ENCODE data around the gene TPSB2. TPM values are rescaled to one million over a fixed set of nuclear protein-coding genes. Genes with fewer than 3 reads are reported as not detected.
"Not testable (repeated sequence)": the region's sequence is repeated elsewhere in the genome, so short reads cannot be mapped to it uniquely, and the experiment has no call there.

Gene TPSB2
- total RNA-seq, result not detected in 2 replicates

DNA sequence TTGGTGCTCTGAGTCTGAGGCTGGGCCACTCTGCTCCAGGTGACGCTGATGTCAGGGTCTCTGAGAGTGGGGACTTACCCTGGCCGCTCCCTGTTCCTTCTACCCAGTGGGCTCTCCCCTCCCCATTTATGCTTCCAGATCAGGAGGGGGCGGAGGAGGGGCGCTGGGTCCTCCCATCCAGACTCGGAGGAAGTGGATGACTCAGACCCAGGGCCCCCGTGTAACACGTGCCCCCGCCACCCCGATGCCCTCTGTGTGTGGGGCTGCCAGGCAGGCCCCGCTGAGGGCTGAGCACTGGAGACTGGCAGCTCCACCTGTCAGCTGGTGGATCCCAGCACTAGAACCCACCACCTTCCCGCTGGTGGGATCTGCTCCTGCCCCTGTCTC lies at the start of gene TPSB2:
TPSB2 (minus strand) TSS at position 101 of the 387 bp plus-strand sequence. CDS start 233 bp downstream, outside the sequence.
- not testable (repeated sequence) for DNase-seq (ENCODE audit: low read depth in 2 of 2)

DNA sequence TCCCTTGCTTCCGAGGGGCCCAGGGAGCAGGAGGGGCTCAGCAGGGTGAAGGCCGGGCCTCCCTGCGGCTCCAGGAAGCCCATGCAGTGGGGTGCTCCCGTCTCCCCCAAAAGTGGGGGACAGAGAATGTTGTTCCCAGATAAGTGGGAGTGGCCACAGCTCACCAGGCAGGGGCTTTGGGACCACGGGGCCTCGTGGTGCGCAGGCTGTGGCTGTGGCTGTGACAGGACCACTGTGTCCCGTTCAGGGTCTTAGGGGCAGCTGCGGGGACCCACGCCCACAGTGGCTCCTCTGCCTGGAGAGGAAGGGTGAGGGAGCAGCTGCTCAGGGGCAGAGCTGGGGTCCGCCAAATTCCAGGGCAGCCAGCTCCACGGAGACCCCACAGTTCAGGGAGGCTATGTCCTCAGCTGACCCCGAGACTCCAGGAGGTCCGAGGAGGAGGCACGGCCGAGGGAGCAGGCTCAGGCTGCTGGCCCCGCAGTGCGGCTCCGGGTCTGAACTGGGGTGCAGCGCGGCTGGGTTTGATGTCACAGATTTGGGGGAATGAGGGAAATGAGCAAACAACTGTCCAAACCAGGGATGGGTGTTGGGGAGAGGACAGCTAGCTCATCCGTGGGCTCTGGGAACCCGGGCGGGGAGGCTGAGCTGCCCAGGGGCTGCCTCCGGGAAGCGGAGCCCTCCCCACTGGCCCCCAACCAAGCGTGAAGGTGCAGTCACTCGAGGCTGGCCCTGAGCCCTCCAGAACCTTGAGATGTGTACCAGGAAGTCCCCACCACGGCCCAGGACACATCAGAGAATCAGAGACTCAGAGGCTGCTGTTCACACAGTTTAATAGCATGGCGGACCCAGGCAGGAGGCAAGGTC lies 49.3 kb upstream of the TPSB2 start:
- no peak for DNase-seq (ENCODE audit: low read depth in 2 of 2)

DNA sequence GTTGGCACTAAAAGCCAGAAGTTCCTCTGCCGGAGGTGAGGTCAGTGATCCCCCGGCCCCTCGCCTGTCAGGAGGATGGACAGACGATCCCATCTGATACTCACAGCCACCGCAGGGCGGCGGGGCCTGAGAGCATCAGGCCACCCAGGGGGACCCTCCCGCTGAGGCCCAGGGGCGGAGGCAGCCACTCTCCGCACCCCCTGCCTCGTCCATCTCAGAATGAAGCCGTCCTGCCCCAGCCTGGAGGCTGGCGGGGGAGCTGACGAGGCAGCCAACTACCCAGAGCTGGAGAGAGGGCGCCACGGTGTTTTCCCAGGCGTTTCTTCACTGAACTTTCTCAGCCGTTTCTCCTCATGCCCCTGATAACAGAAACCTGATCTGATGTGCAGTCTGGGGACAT lies 48.5 kb upstream of the TPSB2 start:
- no peak for DNase-seq (ENCODE audit: low read depth in 2 of 2)

DNA sequence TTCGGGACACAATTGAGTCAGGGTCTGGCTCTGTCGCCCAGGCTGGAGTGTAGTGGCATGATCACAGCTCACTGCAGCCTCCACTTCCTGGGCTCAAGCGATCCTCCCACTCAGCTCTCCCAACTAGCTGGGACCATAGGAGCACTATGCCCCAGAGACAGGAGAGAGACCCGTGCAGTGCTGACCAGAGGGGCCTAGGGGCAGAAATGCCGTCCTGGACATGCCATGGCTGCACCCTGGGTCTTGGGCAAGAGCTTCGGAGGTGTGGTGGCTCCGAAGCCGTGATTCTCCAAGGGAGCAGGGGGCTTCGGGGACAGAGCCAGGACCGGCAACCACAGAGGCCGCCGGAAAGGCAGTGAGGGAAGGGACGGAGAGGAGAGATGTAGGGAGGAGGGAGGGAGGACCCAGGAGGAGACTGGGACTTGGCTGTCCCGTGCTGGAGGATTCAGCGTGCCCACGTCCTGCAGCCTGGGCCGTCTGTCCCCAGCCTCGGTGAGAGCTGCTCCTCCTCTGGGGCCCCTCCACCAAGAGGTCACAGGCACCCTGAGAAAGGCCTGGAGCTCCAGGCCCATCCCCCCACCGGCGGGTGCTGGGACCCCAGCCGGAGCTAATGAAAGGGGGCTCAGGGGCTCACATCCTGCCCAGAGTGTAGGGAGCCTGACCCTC lies 47.8 kb upstream of the TPSB2 start:
- DNase-seq (ENCODE audit: low read depth in 2 of 2), result no peak

DNA sequence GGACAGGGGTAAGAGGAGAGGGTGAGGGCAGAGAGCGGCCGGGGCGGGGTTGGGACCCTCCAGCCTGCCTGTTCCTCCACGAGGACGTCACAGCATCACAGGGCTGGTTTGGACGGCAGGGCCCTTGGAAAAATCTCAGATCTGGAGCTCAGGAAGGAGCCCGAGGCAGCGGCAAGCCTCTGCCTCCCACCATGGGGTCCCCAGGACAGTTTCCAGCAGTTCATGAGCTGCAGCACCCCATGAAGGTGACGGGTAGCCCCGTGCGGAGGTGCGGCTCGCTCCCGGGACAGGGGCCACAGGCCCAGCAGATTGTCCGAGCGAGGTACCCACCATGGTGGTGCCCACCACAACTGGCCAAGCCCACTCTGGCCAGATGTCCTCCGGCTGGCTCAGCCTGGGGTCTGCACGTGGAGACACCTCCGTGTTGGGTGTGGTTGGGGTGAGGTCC lies 47.2 kb upstream of the TPSB2 start:
- DNase-seq (ENCODE audit: low read depth in 2 of 2), result no peak

DNA sequence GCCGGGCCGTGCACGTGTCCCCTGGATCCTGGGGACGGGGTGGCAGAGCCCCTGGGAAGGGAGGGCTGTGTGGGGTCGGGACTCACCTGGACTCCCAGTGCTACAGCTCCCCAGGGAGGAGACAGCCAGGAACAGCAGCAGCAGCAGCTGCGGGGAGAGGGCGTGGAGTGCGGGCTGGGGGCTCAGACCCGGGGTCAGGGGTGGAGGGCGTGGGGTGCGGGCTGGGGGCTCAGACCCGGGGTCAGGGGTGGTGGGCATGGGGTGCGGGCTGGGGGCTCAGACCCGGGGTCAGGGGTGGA lies 46.5 kb upstream of the TPSB2 start:
- no peak for DNase-seq (ENCODE audit: low read depth in 2 of 2)

DNA sequence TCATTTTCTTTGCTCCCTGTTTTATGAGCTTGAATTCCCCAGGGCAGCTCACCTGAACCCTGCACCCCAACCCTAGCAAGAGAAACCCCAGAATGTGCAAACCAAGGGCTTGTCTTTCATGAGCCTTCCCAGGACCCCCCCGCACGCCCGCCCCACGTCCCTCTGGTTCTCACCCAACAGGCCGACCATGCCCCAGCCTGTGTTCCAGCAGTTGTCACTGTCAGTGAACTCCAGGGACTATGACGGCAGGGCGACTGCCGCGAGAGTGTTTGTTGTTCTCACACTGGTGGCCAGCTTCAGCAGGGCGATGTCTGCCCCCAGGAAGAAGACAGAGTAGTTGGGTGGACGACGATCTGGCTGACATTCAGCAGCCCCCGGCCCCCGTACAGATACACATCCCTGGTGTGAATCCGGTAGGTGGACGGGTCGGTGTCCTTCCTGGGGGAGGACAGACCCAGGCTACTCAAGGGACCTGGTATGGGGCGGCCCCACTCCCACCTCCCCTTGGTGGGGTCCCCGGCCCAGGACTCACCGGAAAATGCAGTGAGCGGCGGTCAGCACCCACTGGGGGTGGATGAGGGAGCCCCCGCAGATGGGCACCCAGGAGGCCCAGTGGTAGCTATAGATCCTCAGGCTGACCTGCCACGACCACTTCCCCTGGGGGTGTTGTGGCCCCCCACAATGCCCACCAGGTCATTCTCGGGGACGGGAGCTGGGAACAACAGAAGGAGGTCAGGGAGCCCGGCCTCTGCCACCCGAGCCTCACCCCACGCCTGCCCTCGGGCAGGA lies 46.0 kb upstream of the TPSB2 start:
- no peak for DNase-seq (ENCODE audit: low read depth in 2 of 2)

DNA sequence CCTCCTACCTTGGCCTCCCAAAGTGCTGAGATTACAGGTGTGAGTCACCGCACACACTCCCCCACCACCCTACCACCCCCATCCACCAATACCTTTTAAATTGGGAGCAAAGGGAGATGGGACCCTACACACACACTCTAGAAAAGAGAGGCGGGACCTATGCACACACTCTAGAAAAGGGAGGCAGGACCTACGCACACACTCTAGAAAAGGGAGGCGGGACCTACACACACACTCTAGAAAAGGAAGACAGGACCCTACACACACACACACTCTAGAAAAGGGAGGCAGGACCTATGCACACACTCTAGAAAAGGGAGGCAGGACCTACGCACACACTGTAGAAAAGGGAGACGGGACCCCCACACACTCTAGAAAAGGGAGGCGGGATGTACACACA lies 44.8 kb upstream of the TPSB2 start:
- DNase-seq (ENCODE audit: low read depth in 2 of 2), result no peak

DNA sequence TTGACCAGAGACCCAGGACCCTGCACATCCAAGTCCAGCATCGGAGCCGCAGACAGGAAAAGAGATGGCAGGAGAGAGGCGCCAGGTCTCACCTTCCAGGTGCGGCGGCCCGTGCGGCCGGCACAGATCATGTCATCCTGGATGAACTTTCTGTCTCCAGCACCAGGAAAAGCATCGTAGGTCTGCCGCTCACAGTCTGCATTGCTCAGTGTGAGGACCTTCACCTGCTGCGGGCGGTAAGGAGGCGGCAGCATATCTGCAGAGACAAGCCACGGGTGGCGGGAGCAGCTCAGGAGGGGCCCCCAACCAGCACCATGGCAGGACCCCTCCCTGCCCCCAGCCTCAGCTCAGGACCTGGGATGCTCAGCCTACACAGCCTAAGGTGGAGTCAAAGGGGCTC lies 43.8 kb upstream of the TPSB2 start:
- DNase-seq (ENCODE audit: low read depth in 2 of 2), result no peak

DNA sequence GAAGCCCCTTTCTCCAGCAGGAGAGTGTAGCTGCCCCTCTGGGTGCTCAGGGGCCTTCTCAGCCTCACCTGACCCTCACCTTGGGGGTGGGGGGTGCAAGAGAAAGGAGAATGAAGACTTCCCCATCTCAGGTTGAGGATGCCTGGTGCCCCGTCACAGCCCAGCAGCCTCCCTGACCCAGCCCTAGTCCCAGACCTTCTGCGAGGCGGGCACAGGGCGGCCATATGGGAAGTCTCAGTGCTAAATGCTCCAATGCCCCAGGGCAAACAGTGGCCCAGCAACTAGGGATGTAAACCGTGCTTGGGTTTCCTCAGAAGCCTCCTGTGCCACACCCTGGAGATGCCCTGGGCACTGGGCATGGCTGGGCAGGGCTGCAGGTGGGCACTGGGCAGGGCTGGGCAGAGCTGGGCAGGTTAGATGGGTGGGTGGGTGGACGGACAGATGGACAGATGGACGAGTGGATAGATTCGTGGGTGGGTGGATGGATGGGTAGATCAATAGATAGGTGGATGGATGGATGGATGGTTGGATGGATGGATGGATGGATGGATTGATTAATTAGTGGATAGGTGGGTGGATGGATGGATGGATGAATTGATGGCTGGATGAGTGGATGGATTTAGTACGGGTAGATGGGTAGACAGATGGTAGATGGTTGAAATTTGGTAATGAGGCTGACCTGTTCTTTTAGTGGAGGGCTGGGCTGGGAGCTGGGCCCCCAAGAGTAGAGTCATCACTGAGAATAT lies 42.6 kb upstream of the TPSB2 start:
- no peak for DNase-seq (ENCODE audit: low read depth in 2 of 2)

DNA sequence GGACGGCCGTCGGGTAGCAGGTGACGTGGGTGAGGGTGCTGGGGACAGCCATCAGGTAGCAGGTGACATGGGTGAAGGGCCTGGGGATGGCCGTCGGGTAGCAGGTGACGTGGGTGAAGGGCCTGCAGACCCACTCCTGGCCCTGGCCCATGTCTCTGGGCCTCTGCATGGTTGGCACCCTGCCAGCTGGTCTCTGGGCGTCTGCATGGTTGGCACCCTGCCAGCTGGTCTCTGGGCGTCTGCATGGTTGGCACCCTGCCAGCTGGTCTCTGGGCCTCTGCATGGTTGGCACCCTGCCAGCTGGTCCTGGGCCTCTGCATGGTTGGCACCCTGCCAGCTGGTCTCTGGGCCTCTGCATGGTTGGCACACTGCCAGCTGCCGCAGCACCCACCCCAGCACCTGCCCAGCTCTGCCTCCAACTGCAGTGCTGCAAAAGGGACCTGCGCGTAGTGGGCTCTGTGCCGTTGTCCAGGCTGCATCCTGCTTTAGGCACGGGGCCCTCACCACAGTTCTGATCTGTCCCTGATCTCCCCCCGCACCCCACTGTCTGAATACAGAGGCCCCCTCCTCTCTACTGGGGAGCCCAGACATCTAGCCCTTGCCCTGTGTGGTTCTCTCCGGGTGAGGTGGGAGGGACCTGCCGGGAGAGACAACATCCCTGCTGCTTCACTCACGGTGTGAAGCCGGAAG lies 41.9 kb upstream of the TPSB2 start:
- DNase-seq (ENCODE audit: low read depth in 2 of 2), result peak; percentile 22 to 54

DNA sequence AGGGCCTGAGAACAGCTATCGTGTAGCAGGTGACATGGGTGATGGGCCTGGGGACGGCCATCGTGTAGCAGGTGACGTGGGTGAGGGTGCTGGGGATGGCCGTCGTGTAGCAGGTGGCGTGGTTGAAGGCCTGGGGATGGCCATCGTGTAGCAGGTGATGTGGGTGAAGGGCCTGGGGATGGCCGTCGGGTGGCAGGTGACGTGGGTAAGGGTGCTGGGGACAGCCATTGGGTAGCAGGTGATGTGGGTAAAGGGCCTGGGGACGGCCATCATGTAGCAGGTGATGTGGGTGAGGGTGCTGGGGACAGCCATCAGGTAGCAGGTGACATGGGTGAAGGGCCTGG lies 41.4 kb upstream of the TPSB2 start:
- no peak for DNase-seq (ENCODE audit: low read depth in 2 of 2)

DNA sequence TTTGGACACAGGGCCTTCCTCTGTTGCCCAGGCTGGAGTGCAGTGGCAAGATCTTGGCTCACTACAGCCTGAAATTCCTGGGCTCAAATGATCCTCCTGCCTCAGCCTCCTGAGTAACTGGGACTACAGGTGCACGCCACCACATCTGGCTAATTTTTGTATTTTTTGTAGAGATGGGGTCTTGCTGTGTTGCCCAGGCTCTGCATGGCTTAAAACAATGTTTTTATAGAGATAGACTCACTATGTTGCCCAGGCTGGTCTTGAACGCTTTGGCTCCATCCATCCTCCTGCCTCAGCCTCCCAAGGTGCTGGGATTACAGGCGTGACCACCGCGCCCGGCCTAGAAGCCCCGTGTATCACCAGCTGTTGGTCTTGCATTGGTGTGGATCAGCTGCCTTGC lies 39.4 kb upstream of the TPSB2 start:
- not testable (repeated sequence) for DNase-seq (ENCODE audit: low read depth in 2 of 2)

DNA sequence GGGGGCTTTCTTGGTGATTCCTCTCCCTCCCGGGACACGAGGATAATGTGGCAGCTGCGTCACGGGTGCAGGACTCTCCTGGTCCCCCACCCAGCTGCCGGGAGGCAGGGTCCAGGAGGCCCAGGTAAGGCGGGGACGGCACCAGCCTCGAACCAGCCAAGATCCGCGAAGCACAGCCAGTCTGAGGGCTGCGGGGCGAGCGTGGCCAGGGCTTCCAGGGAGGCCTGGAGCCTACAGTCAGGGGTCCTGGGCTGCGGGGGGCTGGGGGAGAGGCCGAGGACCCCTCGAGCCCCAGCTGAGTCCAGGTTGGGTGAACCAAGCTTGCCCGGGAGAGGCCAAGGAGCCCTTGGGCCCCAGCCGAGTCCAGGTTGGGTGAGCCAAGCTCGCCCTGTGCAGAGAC lies 35.8 kb upstream of the TPSB2 start:
- DNase-seq (ENCODE audit: low read depth in 2 of 2), result no peak

DNA sequence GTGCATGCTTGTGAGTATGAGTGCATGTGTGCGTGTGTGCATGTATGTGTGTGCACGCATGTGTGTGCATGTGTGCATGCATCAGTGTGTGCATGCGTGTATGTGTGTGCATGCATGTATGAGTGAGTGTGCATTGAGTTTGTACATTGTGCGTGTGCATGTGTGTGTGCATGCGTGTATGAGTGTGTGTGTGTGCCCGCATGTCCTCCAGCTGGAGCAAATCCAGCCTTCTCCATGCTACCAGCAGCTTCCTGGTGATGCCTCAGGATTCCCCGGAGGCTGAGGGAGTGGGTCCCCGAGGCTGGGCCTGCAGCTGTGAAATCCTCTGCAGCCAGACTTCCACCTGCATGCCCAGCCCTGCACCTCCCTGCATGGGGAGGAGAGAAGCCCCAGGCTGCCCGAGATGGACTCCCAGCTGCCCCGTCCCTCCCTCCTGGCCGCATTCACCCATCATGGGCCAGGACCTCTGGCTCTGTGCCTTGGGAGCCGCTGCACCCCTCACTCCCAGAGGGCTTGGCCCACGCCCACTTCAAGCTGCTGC lies 35.2 kb upstream of the TPSB2 start:
- no peak for DNase-seq (ENCODE audit: low read depth in 2 of 2)

DNA sequence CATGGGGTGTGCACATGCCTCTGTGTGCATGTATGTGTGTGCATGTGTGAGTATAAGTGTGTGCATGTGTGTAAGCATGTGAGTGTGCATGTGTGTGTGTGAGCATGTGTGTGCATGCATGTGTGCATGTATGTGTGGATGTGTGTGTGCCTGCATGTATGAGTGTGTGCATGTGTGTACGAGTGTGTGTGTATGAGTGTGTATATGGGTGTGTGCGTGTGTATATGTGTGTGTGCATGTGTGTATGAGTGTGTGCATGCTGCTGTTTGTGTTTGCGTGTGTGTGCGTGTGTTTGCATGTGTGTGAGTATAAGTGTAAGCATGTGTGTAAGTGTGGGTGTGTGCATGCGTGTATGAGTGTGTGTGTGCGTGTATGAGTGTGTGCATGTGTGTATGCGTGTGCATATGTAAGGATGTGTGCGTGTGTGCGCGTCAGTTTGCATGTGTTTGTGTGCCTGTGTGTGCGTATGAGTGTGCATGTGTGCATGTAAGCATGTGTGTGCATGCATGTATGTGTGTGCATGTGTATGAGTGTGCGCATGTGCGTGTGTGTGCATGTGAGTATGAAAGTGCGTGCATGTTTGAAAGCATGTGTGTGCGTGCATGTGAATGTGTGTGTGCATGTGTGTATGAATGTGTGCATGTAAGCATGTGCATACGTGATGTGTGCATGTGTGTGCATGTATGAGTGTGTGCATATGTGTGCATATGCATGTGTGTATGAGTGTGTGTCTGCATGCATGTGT lies 34.5 kb upstream of the TPSB2 start:
- DNase-seq (ENCODE audit: low read depth in 2 of 2), result no peak

DNA sequence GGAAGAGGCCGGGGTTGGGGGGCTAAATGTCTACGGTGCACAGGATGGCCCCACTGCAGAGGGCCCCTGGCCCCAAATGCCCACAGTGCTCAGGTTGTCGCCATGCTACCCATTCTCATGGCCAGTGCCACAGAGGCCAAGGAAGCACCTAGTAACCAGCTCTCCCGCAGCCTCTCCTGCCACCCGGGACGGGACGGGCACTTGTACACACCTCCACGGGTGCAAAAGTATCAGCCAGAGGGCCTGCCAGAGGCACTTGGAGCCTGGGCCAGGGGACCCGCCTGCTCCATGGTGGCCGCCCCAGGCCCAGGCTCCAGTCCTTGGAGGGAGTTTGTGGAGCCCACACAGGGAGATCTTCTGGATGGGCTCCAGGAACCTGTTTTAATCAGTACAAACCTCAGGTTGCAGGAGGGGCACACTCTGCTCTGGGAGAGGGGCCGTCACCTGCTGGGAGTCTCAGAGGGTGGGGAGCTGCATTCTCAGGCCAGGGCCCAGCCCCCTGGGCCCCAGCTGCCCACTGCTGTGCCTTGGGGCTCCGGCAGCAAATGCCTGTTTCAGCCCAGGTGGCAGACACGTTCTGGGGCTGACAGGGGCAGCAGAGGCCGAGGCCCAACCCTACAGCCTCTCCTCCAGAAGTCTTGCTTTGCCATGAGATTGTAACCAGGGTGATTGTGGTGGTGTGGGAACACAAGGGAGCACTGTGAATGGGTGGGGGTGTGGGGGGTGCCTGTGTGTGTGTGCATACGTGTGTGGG lies 33.8 kb upstream of the TPSB2 start:
- no peak for DNase-seq (ENCODE audit: low read depth in 2 of 2)

DNA sequence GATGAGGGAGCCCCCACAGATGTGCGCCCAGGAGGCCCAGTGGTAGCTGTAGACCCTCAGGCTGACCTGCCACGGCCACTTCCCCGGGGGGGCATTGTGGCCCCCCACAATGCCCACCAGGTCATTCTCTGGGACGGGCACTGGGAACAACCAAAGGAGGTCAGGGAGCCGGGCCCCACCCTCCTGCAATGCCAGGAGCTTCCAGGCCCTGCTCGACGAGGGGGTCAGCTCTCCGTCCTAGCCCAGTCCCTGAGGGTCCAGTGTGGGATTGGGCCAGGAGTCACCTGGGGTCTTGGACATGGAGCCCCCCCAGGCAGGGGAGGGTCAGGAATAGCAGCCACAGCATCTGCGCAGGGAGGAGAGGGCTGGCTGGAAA lies 32.9 kb upstream of the TPSB2 start:
- no peak for DNase-seq (ENCODE audit: low read depth in 2 of 2)

DNA sequence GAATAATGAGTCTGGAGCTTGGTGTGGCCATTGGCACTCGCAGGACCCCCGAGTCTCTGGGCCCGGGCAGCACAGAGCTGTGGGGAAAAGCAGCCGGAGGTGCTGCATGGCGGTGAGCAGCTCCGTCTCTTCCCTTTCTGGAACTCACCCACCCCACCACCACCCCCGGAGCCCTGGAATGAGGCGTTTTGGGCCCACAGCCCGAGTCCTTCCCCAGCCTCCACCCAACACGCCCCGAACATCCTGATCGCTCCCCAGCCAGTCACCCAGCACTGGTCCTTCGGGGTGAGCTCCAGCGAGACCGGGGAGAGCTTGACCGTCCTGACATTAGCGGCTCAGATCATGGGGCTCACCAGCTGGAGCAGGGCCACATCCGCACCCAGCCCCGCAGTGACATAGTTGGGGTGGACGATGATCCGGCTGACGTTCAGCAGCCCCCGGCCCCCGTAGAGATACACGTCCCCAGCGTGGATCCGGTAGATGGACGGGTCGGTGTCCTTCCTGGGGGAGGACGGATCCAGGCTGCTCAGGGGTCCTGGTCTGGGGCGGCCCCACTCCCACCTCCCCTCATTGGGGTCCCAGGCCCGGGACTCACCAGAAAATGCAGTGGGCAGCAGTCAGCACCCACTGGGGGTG lies 32.3 kb upstream of the TPSB2 start:
- DNase-seq (ENCODE audit: low read depth in 2 of 2), result no peak
